ENCODE measurements around the gene C2CD4A. TPM values are rescaled to one million over a fixed set of nuclear protein-coding genes. Genes with fewer than 3 reads are reported as not detected.
A peak's percentile ranks its signal among the peaks of the same experiment; 100 is the strongest.

C2CD4A gene, protein sequence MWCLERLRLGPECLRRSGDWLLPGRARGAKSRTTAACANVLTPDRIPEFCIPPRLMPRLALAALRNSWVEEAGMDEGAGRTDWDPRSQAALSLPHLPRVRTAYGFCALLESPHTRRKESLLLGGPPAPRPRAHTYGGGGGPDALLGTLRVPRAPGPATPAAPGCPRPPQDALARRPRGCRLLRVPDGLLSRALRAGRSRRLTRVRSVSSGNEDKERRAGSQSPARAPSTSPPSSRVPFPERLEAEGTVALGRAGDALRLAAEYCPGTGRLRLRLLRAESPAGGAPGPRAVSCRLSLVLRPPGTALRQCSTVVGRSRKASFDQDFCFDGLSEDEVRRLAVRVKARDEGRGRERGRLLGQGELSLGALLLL
- not detected in 2 replicates for total RNA-seq (2011; cell fraction: chromatin; rRNA removed; ENCODE audit: low replicate concordance)
- not detected in 2 replicates for total RNA-seq (2011; cell fraction: nucleolus; rRNA removed)
- total RNA-seq (2011; cell fraction: nucleoplasm; rRNA removed) = not detected in 2 replicates
- total RNA-seq (2014; rRNA removed) = not detected in 2 replicates
- total RNA-seq (2014; rRNA removed; fragmentation: Illumina TruSeq; extraction: Trizol) = not detected in 2 replicates
- total RNA-seq (2015; rRNA removed; fragmentation: Illumina TruSeq; extraction: Trizol) = not detected in 2 replicates
- not detected in 2 replicates for total RNA-seq (2021)
- polyA plus RNA-seq (2011; rRNA removed) = not detected in 2 replicates
- not detected in 2 replicates for polyA plus RNA-seq (2011; cell fraction: cytosol; rRNA removed)
- polyA plus RNA-seq (2011; cell fraction: nucleus; rRNA removed) = not detected in 2 replicates
- polyA plus RNA-seq (2012) = 0.03 TPM in 1 of 2 replicates, not detected in the other
- not detected in 2 replicates for polyA plus RNA-seq (2014; fragmentation: Illumina TruSeq; extraction: Trizol)
- not detected for polyA plus RNA-seq (2014; fragmentation: Nextera tagmentation; extraction: Ambion mirVana)
- polyA plus RNA-seq (2014; rRNA removed) = not detected in 2 replicates
- polyA minus RNA-seq (2011; rRNA and poly(A)+ RNA removed) = not detected in 2 replicates
- polyA minus RNA-seq (2011; cell fraction: cytosol; rRNA and poly(A)+ RNA removed) = not detected in 2 replicates
- not detected in 2 replicates for polyA minus RNA-seq (2011; cell fraction: nucleus; rRNA and poly(A)+ RNA removed)
- Bru-seq, nascent RNA = percentile 9 among the genes with signal in this experiment
- BruChase-seq, experiment 1, labeled RNA remaining after a 2-hour chase = not detected
- BruChase-seq, experiment 2, labeled RNA remaining after a 6-hour chase = not detected
- long read RNA-seq, experiment 1 = 0 reads
- long read RNA-seq, experiment 2 = 0 reads
- long read RNA-seq, experiment 3 = 0 reads

DNA sequence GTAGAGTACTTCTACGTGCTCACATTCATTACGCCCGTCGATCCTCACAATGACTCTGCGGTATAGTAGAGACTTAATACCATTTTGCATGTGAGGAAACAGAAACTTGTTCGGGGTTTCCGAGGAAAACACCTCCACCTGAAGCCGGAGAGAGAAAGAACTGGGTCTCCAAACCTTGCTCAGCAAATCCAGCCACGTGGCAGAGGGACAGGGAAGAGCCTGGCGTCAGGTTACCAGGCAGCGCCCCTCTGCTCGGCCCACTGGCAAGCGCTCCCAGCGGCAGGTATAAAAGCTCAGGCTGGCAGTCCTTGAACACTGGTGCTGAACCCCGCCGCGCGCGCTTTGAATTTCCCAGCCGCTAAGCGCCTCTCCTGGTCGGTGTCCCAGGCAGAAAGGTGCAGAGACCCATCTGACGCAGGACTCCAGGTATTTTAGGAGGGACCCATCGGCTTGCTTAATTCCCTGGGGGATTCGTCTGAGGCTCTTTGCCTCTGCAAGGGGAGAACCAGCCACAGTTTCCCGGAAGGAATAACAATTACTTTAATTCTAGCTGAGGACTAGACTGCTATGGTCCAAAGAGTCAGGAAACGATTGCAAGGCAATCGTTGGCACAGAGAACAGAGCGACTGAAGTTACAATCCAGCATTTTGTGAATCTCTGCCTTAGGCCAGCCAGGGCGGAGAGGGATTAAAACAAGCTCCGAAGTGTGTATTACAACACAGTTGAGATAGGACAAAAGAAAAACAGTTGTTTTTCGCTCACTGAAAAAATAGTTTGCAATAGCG, at the start of gene C2CD4A:
C2CD4A (plus strand) TSS at position 315 of the 785 bp plus-strand sequence. CDS start 637 bp downstream, outside the sequence.
- peaks cover 0 to 10% of the 10 kb centered on the region in 2 experiments; a peak in 3 of 5 replicates for H3K27me3 ChIP-seq (ENCODE audit: control insufficient read depth in 2 of 2, insufficient read depth in 2 of 2, low read length in 2 of 2)
- H4K20me1 ChIP-seq (replicated peaks; ENCODE audit: control insufficient read depth, insufficient read depth, low read length) = no peaks in the 10 kb centered on the region
- ChIA-PET POLR2A (no interaction called here), CTCF (ENCODE audit: low intra/inter-chr PET ratio) (no interaction called here)
- no peak within 1 kb of the TSS for H3K4me3 ChIP-seq
- H3K9me3 ChIP-seq (replicated peaks; ENCODE audit: control insufficient read depth, insufficient read depth, low read depth, low read length) = no peaks in the 10 kb centered on the region; the same call in 1 of the 2 replicates
- peaks cover 2 to 11% of the 10 kb centered on the region in 2 experiments; a peak in 4 of 5 replicates for H3K4me1 ChIP-seq (replicated peaks in 1 of 2; ENCODE audit: control insufficient read depth in 2 of 2, insufficient read depth in 2 of 2, low read length in 2 of 2)
- H3K4me2 ChIP-seq (ENCODE audit: insufficient read depth, low read length) = no peak within 1 kb of the TSS
- H2AFZ ChIP-seq (ENCODE audit: low read depth, low read length) = no peak within 1 kb of the TSS
- H3K36me3 ChIP-seq (ENCODE audit: control insufficient read depth, insufficient read depth, low read length) = no peaks in the 10 kb centered on the region
- in situ Hi-C loops (cut with MboI) (loop anchor here (10.0 kb wide), 1 partner anchor 192 kb away; no protein-coding TSS in a partner anchor), intact Hi-C loops (cut with micrococcal nuclease) (no loop called here)
- DNase-seq (ENCODE audit: extremely low read depth in 1 of 4, low spot score in 3 of 4) (no peak), ATAC-seq (no peak), FAIRE-seq (no peak)
- H3K9ac ChIP-seq (ENCODE audit: insufficient read depth in 1 of 2, low read depth in 2 of 2, low read length in 2 of 2) = no peak within 1 kb of the TSS
- no TSS peak for BruUV-seq (replicated peaks)
- H3K9me1 ChIP-seq (ENCODE audit: control insufficient read depth, insufficient read depth, low read length) = no peaks in the 10 kb centered on the region
- WGBS (ENCODE audit: insufficient coverage, low coverage, missing lambda C conversion rate) = 76% methylated on average over 31 of the region's 33 CpGs
- TF ChIP-seq NFIX (CRISPR knock-in tag; IDR thresholded peaks at IDR 0.05; ENCODE audit: low read depth) = no peak
- TF ChIP-seq, protein P1, sequence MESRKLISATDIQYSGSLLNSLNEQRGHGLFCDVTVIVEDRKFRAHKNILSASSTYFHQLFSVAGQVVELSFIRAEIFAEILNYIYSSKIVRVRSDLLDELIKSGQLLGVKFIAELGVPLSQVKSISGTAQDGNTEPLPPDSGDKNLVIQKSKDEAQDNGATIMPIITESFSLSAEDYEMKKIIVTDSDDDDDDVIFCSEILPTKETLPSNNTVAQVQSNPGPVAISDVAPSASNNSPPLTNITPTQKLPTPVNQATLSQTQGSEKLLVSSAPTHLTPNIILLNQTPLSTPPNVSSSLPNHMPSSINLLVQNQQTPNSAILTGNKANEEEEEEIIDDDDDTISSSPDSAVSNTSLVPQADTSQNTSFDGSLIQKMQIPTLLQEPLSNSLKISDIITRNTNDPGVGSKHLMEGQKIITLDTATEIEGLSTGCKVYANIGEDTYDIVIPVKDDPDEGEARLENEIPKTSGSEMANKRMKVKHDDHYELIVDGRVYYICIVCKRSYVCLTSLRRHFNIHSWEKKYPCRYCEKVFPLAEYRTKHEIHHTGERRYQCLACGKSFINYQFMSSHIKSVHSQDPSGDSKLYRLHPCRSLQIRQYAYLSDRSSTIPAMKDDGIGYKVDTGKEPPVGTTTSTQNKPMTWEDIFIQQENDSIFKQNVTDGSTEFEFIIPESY (CRISPR knock-in tag; IDR thresholded peaks at IDR 0.05) = peak; percentile 90
- no peaks in the 10 kb centered on the region for H3K79me2 ChIP-seq (ENCODE audit: control insufficient read depth, insufficient read depth, low read length)
- H3K27ac ChIP-seq (ENCODE audit: extremely low read depth, low read depth, low read length) = no peak within 1 kb of the TSS

Measured in K562 (cell line).